ENCODE measurements around the gene PLEKHA4. TPM values are rescaled to one million over a fixed set of nuclear protein-coding genes. Genes with fewer than 3 reads are reported as not detected.

Gene PLEKHA4
- total and polyA plus RNA-seq, 2 donors = 4.1 to 17.3 TPM

- Histone ChIP-seq H3K9me3 (ENCODE audit: control insufficient read depth in 2 of 2, insufficient read depth in 1 of 2, low read length in 1 of 2) (peaks cover 0 to 5% of the 10 kb centered on the region in 2 donors), H3K27me3 (ENCODE audit: control insufficient read depth in 2 of 2, insufficient read depth in 1 of 2, low read length in 1 of 2) (no peaks in the 10 kb centered on the region), H3K4me3 (ENCODE audit: low read length in 2 of 2) (no peak overlapping the region), H3K36me3 (ENCODE audit: control insufficient read depth in 2 of 2, insufficient read depth in 2 of 2, low read length in 1 of 2) (peaks cover 4 to 10% of the 10 kb centered on the region in 2 donors), H3K27ac (ENCODE audit: low read depth in 1 of 2, low read length in 1 of 2) (no peak overlapping the region), H3K4me1 (ENCODE audit: control insufficient read depth in 2 of 2, insufficient read depth in 2 of 2, low read length in 2 of 2) (no peaks in the 10 kb centered on the region)
- WGBS = 96% methylated on average over 8 of the region's 8 CpGs
- DNase-seq (ENCODE audit: low read depth in 6 of 9, low spot score in 9 of 9) = no peak
Observed at GRCh38 chr19:48804496-48804895, 63.9 kb downstream of the PLEKHA4 start.

GRCh38 chr19:48802623-48803022 is 65.8 kb downstream of the PLEKHA4 start:
- Histone ChIP-seq H3K4me1 (ENCODE audit: control insufficient read depth in 2 of 2, insufficient read depth in 2 of 2, low read length in 2 of 2) (no peaks in the 10 kb centered on the region), H3K4me3 (ENCODE audit: low read length in 2 of 2) (no peak overlapping the region), H3K27me3 (ENCODE audit: control insufficient read depth in 2 of 2, insufficient read depth in 1 of 2, low read length in 1 of 2) (no peaks in the 10 kb centered on the region), H3K36me3 (ENCODE audit: control insufficient read depth in 2 of 2, insufficient read depth in 2 of 2, low read length in 1 of 2) (peaks cover 3 to 12% of the 10 kb centered on the region in 2 donors), H3K9me3 (ENCODE audit: control insufficient read depth in 2 of 2, insufficient read depth in 1 of 2, low read length in 1 of 2) (peaks cover 0 to 5% of the 10 kb centered on the region in 2 donors), H3K27ac (ENCODE audit: low read depth in 1 of 2, low read length in 1 of 2) (no peak overlapping the region)
- 94% methylated on average over 2 of the region's 2 CpGs for WGBS
- DNase-seq (ENCODE audit: low read depth in 6 of 9, low spot score in 9 of 9) = no peak

- peak overlapping the region in 1 of 2 donors; percentile 42 for H3K27ac ChIP-seq (ENCODE audit: low read depth in 1 of 2, low read length in 1 of 2)
- peaks cover 0 to 10% of the 10 kb centered on the region in 2 donors for H3K36me3 ChIP-seq (ENCODE audit: control insufficient read depth in 2 of 2, insufficient read depth in 2 of 2, low read length in 1 of 2)
- 97% methylated on average over 44 of the region's 44 CpGs for WGBS
- DNase-seq (ENCODE audit: low read depth in 6 of 9, low spot score in 9 of 9) = no peak
- no peak overlapping the region for H3K4me3 ChIP-seq (ENCODE audit: low read length in 2 of 2)
- peaks cover 0 to 9% of the 10 kb centered on the region in 2 donors for H3K4me1 ChIP-seq (ENCODE audit: control insufficient read depth in 2 of 2, insufficient read depth in 2 of 2, low read length in 2 of 2)
- no peaks in the 10 kb centered on the region for H3K27me3 ChIP-seq (ENCODE audit: control insufficient read depth in 2 of 2, insufficient read depth in 1 of 2, low read length in 1 of 2)
- H3K9me3 ChIP-seq (ENCODE audit: control insufficient read depth in 2 of 2, insufficient read depth in 1 of 2, low read length in 1 of 2) = no peaks in the 10 kb centered on the region
Observed at GRCh38 chr19:48799358-48800300, 68.8 kb downstream of the PLEKHA4 start.

GRCh38 chr19:48798937-48799336 is 69.5 kb downstream of the PLEKHA4 start:
- 81% methylated on average over 6 of the region's 6 CpGs for WGBS
- peaks cover 0 to 10% of the 10 kb centered on the region in 2 donors for H3K36me3 ChIP-seq (ENCODE audit: control insufficient read depth in 2 of 2, insufficient read depth in 2 of 2, low read length in 1 of 2)
- H3K27ac ChIP-seq (ENCODE audit: low read depth in 1 of 2, low read length in 1 of 2) = peak overlapping the region in 1 of 2 donors; percentile 42

GRCh38 chr19:48797103-48797502 is 71.3 kb downstream of the PLEKHA4 start:
- Histone ChIP-seq H3K36me3 (ENCODE audit: control insufficient read depth in 2 of 2, insufficient read depth in 2 of 2, low read length in 1 of 2) (peaks cover 0 to 10% of the 10 kb centered on the region in 2 donors), H3K4me3 (ENCODE audit: low read length in 2 of 2) (no peak overlapping the region), H3K27me3 (ENCODE audit: control insufficient read depth in 2 of 2, insufficient read depth in 1 of 2, low read length in 1 of 2) (no peaks in the 10 kb centered on the region), H3K27ac (ENCODE audit: low read depth in 1 of 2, low read length in 1 of 2) (no peak overlapping the region), H3K4me1 (ENCODE audit: control insufficient read depth in 2 of 2, insufficient read depth in 2 of 2, low read length in 2 of 2) (peaks cover 0 to 10% of the 10 kb centered on the region in 2 donors), H3K9me3 (ENCODE audit: control insufficient read depth in 2 of 2, insufficient read depth in 1 of 2, low read length in 1 of 2) (no peaks in the 10 kb centered on the region)
- 97% methylated on average over 7 of the region's 7 CpGs for WGBS
- DNase-seq (ENCODE audit: low read depth in 6 of 9, low spot score in 9 of 9) = no peak

More at GRCh38 chr19:48798937-48799336, 69.5 kb downstream of the PLEKHA4 start:
- no peak overlapping the region for H3K4me3 ChIP-seq (ENCODE audit: low read length in 2 of 2)
- H3K27me3 ChIP-seq (ENCODE audit: control insufficient read depth in 2 of 2, insufficient read depth in 1 of 2, low read length in 1 of 2) = no peaks in the 10 kb centered on the region
- DNase-seq (ENCODE audit: low read depth in 6 of 9, low spot score in 9 of 9) = no peak
- H3K4me1 ChIP-seq (ENCODE audit: control insufficient read depth in 2 of 2, insufficient read depth in 2 of 2, low read length in 2 of 2) = peaks cover 0 to 10% of the 10 kb centered on the region in 2 donors
- H3K9me3 ChIP-seq (ENCODE audit: control insufficient read depth in 2 of 2, insufficient read depth in 1 of 2, low read length in 1 of 2) = no peaks in the 10 kb centered on the region

- H3K27ac ChIP-seq (ENCODE audit: low read depth in 1 of 2, low read length in 1 of 2) = no peak overlapping the region
- peaks cover 0 to 10% of the 10 kb centered on the region in 2 donors for H3K4me1 ChIP-seq (ENCODE audit: control insufficient read depth in 2 of 2, insufficient read depth in 2 of 2, low read length in 2 of 2)
- no peak overlapping the region for H3K4me3 ChIP-seq (ENCODE audit: low read length in 2 of 2)
- H3K36me3 ChIP-seq (ENCODE audit: control insufficient read depth in 2 of 2, insufficient read depth in 2 of 2, low read length in 1 of 2) = peaks cover 0 to 10% of the 10 kb centered on the region in 2 donors
- no peaks in the 10 kb centered on the region for H3K9me3 ChIP-seq (ENCODE audit: control insufficient read depth in 2 of 2, insufficient read depth in 1 of 2, low read length in 1 of 2)
- 97% methylated on average over 20 of the region's 20 CpGs for WGBS
- H3K27me3 ChIP-seq (ENCODE audit: control insufficient read depth in 2 of 2, insufficient read depth in 1 of 2, low read length in 1 of 2) = no peaks in the 10 kb centered on the region
- no peak for DNase-seq (ENCODE audit: low read depth in 6 of 9, low spot score in 9 of 9)
Observed at GRCh38 chr19:48796298-48797083, 71.9 kb downstream of the PLEKHA4 start.

- Histone ChIP-seq H3K27ac (ENCODE audit: low read depth in 1 of 2, low read length in 1 of 2) (peak overlapping the region; percentile 36 to 64), H3K4me3 (ENCODE audit: low read length in 2 of 2) (no peak overlapping the region), H3K36me3 (ENCODE audit: control insufficient read depth in 2 of 2, insufficient read depth in 2 of 2, low read length in 1 of 2) (peaks cover 0 to 10% of the 10 kb centered on the region in 2 donors), H3K4me1 (ENCODE audit: control insufficient read depth in 2 of 2, insufficient read depth in 2 of 2, low read length in 2 of 2) (peaks cover 0 to 10% of the 10 kb centered on the region in 2 donors), H3K9me3 (ENCODE audit: control insufficient read depth in 2 of 2, insufficient read depth in 1 of 2, low read length in 1 of 2) (no peaks in the 10 kb centered on the region), H3K27me3 (ENCODE audit: control insufficient read depth in 2 of 2, insufficient read depth in 1 of 2, low read length in 1 of 2) (no peaks in the 10 kb centered on the region)
- DNase-seq (ENCODE audit: low read depth in 6 of 9, low spot score in 9 of 9) = no peak
- WGBS = 96% methylated on average over 2 of the region's 2 CpGs
Observed at GRCh38 chr19:48795685-48796070, 72.7 kb downstream of the PLEKHA4 start.

- Histone ChIP-seq H3K36me3 (ENCODE audit: control insufficient read depth in 2 of 2, insufficient read depth in 2 of 2, low read length in 1 of 2) (peaks cover 0 to 10% of the 10 kb centered on the region in 2 donors), H3K4me3 (ENCODE audit: low read length in 2 of 2) (peak overlapping the region; percentile 58 to 62), H3K27me3 (ENCODE audit: control insufficient read depth in 2 of 2, insufficient read depth in 1 of 2, low read length in 1 of 2) (no peaks in the 10 kb centered on the region), H3K27ac (ENCODE audit: low read depth in 1 of 2, low read length in 1 of 2) (peak overlapping the region; percentile 53 to 64), H3K4me1 (ENCODE audit: control insufficient read depth in 2 of 2, insufficient read depth in 2 of 2, low read length in 2 of 2) (peaks cover 0 to 10% of the 10 kb centered on the region in 2 donors), H3K9me3 (ENCODE audit: control insufficient read depth in 2 of 2, insufficient read depth in 1 of 2, low read length in 1 of 2) (no peaks in the 10 kb centered on the region)
- DNase-seq (ENCODE audit: low read depth in 6 of 9, low spot score in 9 of 9) = peak; percentile 83 to 94 (median 88)
- WGBS = 4% methylated on average over 38 of the region's 38 CpGs
Observed at GRCh38 chr19:48795055-48795684, 73.2 kb downstream of the PLEKHA4 start.
